H1 (cell line): Measurements from ENCODE around the gene ADCY7. TPM values are rescaled to one million over a fixed set of nuclear protein-coding genes. Genes with fewer than 3 reads are reported as not detected.

Experiments
- CTCF ChIA-PET: fragments of 300-600 bp; sonication (Branson Sonifier 250); formaldehyde crosslinking; loops from one replicate; lab custom pipeline; 2021; ENCODE audit not compliant: partially characterized antibody; lab: Charles Lee
- POLR2A ChIA-PET: fragments of 300-600 bp; sonication (Branson Sonifier 250); formaldehyde crosslinking; loops from one replicate; lab custom pipeline; 2021; ENCODE audit warnings: inconsistent platforms; ENCODE audit not compliant: partially characterized antibody; lab: Charles Lee
- DNase-seq, 2 experiments: peaks; one replicate each; pipeline versions ENCODE4 v3.0.0 to v3.0.0-alpha.2; 2010 to 2022; ENCODE audit warnings: low spot score in 2 of 2, low read depth in 1 of 2, mixed read lengths in 1 of 2
- FAIRE-seq: peaks from 2 replicates; lab custom pipeline; 2011; peaks lifted over from hg19 to GRCh38; lab: Jason Lieb, UNC
- H2AFZ ChIP-seq: 2 replicates; pipeline ENCODE4 v1.8.1; 2012; ENCODE audit warnings: low read length, inconsistent platforms
- H2AK5ac ChIP-seq: 2 replicates; pipeline ENCODE4 v1.6.1; 2013; ENCODE audit warnings: low read depth, low read length
- H2BK120ac ChIP-seq: replicated peaks from 2 replicates; pipeline ENCODE3; 2013; ENCODE audit warnings: low read depth, low read length, inconsistent platforms
- H2BK12ac ChIP-seq: 2 replicates; pipeline ENCODE4 v1.6.1; 2013; ENCODE audit warnings: low read depth, low read length
- H2BK15ac ChIP-seq: 2 replicates; pipeline ENCODE4 v1.6.1; 2013; ENCODE audit warnings: low read length
- H2BK20ac ChIP-seq: 2 replicates; pipeline ENCODE4 v1.6.1; 2013; ENCODE audit warnings: low read length
- H2BK5ac ChIP-seq: 2 replicates; pipeline ENCODE4 v1.6.1; 2013; ENCODE audit warnings: low read depth, low read length
- H3K14ac ChIP-seq: 2 replicates; pipeline ENCODE4 v1.6.1; 2013; ENCODE audit warnings: inconsistent platforms; ENCODE audit not compliant: insufficient read length
- H3K18ac ChIP-seq: 2 replicates; pipeline ENCODE4 v1.6.1; 2013; ENCODE audit warnings: low read length; ENCODE audit errors: extremely low read depth
- H3K23ac ChIP-seq: 2 replicates; pipeline ENCODE4 v1.6.1; 2013; ENCODE audit warnings: inconsistent platforms; ENCODE audit not compliant: insufficient read length
- H3K23me2 ChIP-seq: 2 replicates; pipeline ENCODE4 v1.6.1; 2013; ENCODE audit warnings: low read depth, low read length
- H3K27ac ChIP-seq: 2 replicates; pipeline ENCODE4 v1.6.1; 2011; ENCODE audit warnings: low read depth, low read length, inconsistent platforms
- H3K27me3 ChIP-seq, 4 experiments: replicated peaks in 1 of 4; 1 replicate in 1 of 4; 2 replicates in 3 of 4; pipeline versions ENCODE4 v1.6.1 to v1.8.1; 2011 to 2013; ENCODE audit warnings: low read length in 3 of 4, mild to moderate bottlenecking in 3 of 4, inconsistent platforms in 2 of 4, mixed read lengths in 2 of 4, moderate library complexity in 1 of 4; ENCODE audit not compliant: control insufficient read depth in 3 of 4, insufficient read depth in 3 of 4; ENCODE audit errors: extremely low read depth in 1 of 4
- H3K36me3 ChIP-seq, 4 experiments: 2 replicates each; pipeline versions ENCODE4 v1.6.1 to v1.8.1; 2011 to 2013; ENCODE audit warnings: mild to moderate bottlenecking in 4 of 4, low read length in 3 of 4, moderate library complexity in 2 of 4, control low read depth in 1 of 4, inconsistent platforms in 1 of 4; ENCODE audit not compliant: insufficient read depth in 4 of 4, control insufficient read depth in 2 of 4
- H3K4ac ChIP-seq: replicated peaks from 2 replicates; pipeline ENCODE3; 2013; ENCODE audit warnings: low read length, low read depth, mixed read lengths, inconsistent platforms; ENCODE audit not compliant: insufficient read length
- H3K4me1 ChIP-seq, 4 experiments: replicated peaks in 1 of 4; 1 replicate in 1 of 4; 2 replicates in 3 of 4; pipeline versions ENCODE4 v1.6.1 to v1.8.1; 2011 to 2013; ENCODE audit warnings: low read length in 3 of 4, inconsistent platforms in 2 of 4, mixed read lengths in 1 of 4; ENCODE audit not compliant: insufficient read depth in 4 of 4, control insufficient read depth in 3 of 4
- H3K4me2 ChIP-seq, 2 experiments: 2 replicates each; pipeline versions ENCODE4 v1.6.1 to v1.8.1; 2011 to 2013; ENCODE audit warnings: low read depth in 2 of 2, low read length in 2 of 2, control low read depth in 1 of 2, inconsistent platforms in 1 of 2, mild to moderate bottlenecking in 1 of 2; ENCODE audit not compliant: insufficient read depth in 1 of 2
- H3K4me3 ChIP-seq, 4 experiments: fragments of 200-600, 300-600 bp in 1 of 4; sonication (generic), shearing (Covaris generic), sonication (Bioruptor Twin) in 1 of 4; 2 replicates each; pipeline versions ENCODE4 v1.5.1 to v1.8.1; 2011 to 2016; ENCODE audit warnings: low read length in 4 of 4, low read depth in 3 of 4, control low read depth in 2 of 4, inconsistent platforms in 2 of 4, mild to moderate bottlenecking in 2 of 4, mixed read lengths in 1 of 4, moderate library complexity in 1 of 4; ENCODE audit not compliant: insufficient read depth in 2 of 4; ENCODE audit errors: extremely low read depth in 1 of 4
- H3K56ac ChIP-seq: replicated peaks from 2 replicates; pipeline ENCODE3; 2013; ENCODE audit warnings: low read depth, mild to moderate bottlenecking, mixed read lengths, low read length, inconsistent platforms; ENCODE audit not compliant: insufficient read length
- H3K79me1 ChIP-seq: 2 replicates; pipeline ENCODE4 v1.6.1; 2013; ENCODE audit warnings: low read depth, low read length, control low read depth
- H3K79me2 ChIP-seq, 2 experiments: 2 replicates each; pipeline versions ENCODE4 v1.6.1 to v1.8.1; 2012 to 2013; ENCODE audit warnings: low read length in 2 of 2, mild to moderate bottlenecking in 2 of 2, inconsistent platforms in 1 of 2; ENCODE audit not compliant: insufficient read depth in 2 of 2, control insufficient read depth in 1 of 2
- H3K9ac ChIP-seq, 4 experiments: replicated peaks in 1 of 4; 1 replicate in 1 of 4; 2 replicates in 3 of 4; pipeline versions ENCODE4 v1.6.1 to v1.8.1; 2011 to 2013; ENCODE audit warnings: low read depth in 3 of 4, low read length in 3 of 4, control low read depth in 2 of 4, mild to moderate bottlenecking in 2 of 4, moderate library complexity in 2 of 4, inconsistent platforms in 1 of 4; ENCODE audit errors: extremely low read depth in 1 of 4
- H3K9me3 ChIP-seq, 2 experiments: 2 replicates each; pipeline versions ENCODE4 v1.6.1 to v1.8.1; 2012 to 2013; ENCODE audit warnings: mild to moderate bottlenecking in 2 of 2, moderate library complexity in 2 of 2, control low read depth in 1 of 2, inconsistent platforms in 1 of 2, low read depth in 1 of 2, low read length in 1 of 2, mixed read lengths in 1 of 2; ENCODE audit not compliant: insufficient read depth in 2 of 2
- H4K20me1 ChIP-seq, 2 experiments: replicated peaks in 1 of 2; 2 replicates each; pipeline versions ENCODE3 to v1.8.1; 2011 to 2013; ENCODE audit warnings: inconsistent platforms in 2 of 2, low read length in 2 of 2, mild to moderate bottlenecking in 1 of 2; ENCODE audit not compliant: insufficient read depth in 2 of 2, control insufficient read depth in 1 of 2
- H4K5ac ChIP-seq: 2 replicates; pipeline ENCODE4 v1.6.1; 2013; ENCODE audit warnings: low read length, low read depth, mixed read lengths, inconsistent platforms; ENCODE audit not compliant: insufficient read length
- H4K8ac ChIP-seq: 2 replicates; pipeline ENCODE4 v1.8.0; 2013; ENCODE audit warnings: mild to moderate bottlenecking, moderate library complexity, low read length, inconsistent platforms; ENCODE audit not compliant: insufficient read depth; ENCODE audit errors: extremely low read depth
- H4K91ac ChIP-seq: replicated peaks from 2 replicates; pipeline ENCODE3; 2013; ENCODE audit warnings: low read length, mixed read lengths, inconsistent platforms; ENCODE audit not compliant: insufficient read length
- EGR1 ChIP-seq: IDR thresholded peaks from 2 replicates; pipeline ENCODE4 v1.6.1; 2011; ENCODE audit warnings: low read depth, low read length, borderline replicate concordance
- EZH2 ChIP-seq: fragments of 200-600 bp; sonication (generic); IDR thresholded peaks from 2 replicates; pipeline ENCODE4 v1.7.1; 2012; ENCODE audit warnings: low read depth, mild to moderate bottlenecking, moderate library complexity, low read length, inconsistent platforms; ENCODE audit not compliant: severe bottlenecking
- FOSL1 ChIP-seq: IDR thresholded peaks from 2 replicates; pipeline ENCODE4 v1.6.1; 2011; ENCODE audit warnings: mild to moderate bottlenecking, low read depth, low read length, moderate library complexity; ENCODE audit not compliant: insufficient read depth
- HDAC6 ChIP-seq: IDR thresholded peaks from one replicate; pipeline ENCODE4 v1.7.1; 2012; ENCODE audit warnings: low read depth, mild to moderate bottlenecking, inconsistent platforms, low read length, moderate library complexity
- MAFK ChIP-seq: IDR thresholded peaks from 2 replicates; pipeline ENCODE4 v1.6.1; 2012; ENCODE audit warnings: low read depth, mild to moderate bottlenecking, improper control_type of control experiment, low read length
- NANOG ChIP-seq: IDR thresholded peaks from 2 replicates; pipeline ENCODE4 v1.6.1; 2011; ENCODE audit warnings: low read length, low read depth, mild to moderate bottlenecking, inconsistent platforms; ENCODE audit not compliant: insufficient read depth, poor library complexity, severe bottlenecking
- RBBP5 ChIP-seq: IDR thresholded peaks from 2 replicates; pipeline ENCODE4 v1.7.1; 2012; ENCODE audit warnings: low read depth, mild to moderate bottlenecking, inconsistent platforms, low read length, moderate library complexity, borderline replicate concordance
- SUZ12 ChIP-seq: fragments of 200-600 bp; sonication (generic); IDR thresholded peaks from 2 replicates; pipeline ENCODE4 v1.6.1; 2012; ENCODE audit warnings: mild to moderate bottlenecking, inconsistent platforms, low read length, moderate library complexity, mixed read lengths
- TCF12 ChIP-seq: IDR thresholded peaks from 2 replicates; pipeline ENCODE4 v1.6.1; 2011; ENCODE audit warnings: low read depth, mild to moderate bottlenecking, low read length
- YY1 ChIP-seq: IDR thresholded peaks from 2 replicates; pipeline ENCODE4 v1.6.1; 2011; ENCODE audit warnings: low read depth, mild to moderate bottlenecking, low read length
- WGBS, 2 experiments: shearing (Covaris generic) in 1 of 2; methylation state at CpG; one replicate each; pipeline versions ENCODE4 v1.1.6 to v1.1.7; 2013 to 2015; ENCODE audit warnings: low lambda C conversion rate in 2 of 2, mixed read lengths in 2 of 2, inconsistent platforms in 1 of 2, low coverage in 1 of 2, missing lambda C conversion rate in 1 of 2; ENCODE audit not compliant: insufficient replicate concordance in 2 of 2, insufficient coverage in 1 of 2, insufficient read length in 1 of 2; ENCODE audit errors: extremely low coverage in 1 of 2, missing lambda C conversion rate in 1 of 2; 5-methylcytosine and 5-hydroxymethylcytosine counted together
- polyA plus RNA-seq, 7 experiments: library from polyadenylated mRNA; depleted of rRNA in 3 of 7; stranded (reverse) in 5 of 7; unstranded in 2 of 7; fragments of >200 nt in 5 of 7; fragments of 200-250 nt in 2 of 7; gene quantifications; 1 replicate in 5 of 7; 2 replicates in 1 of 7; 4 replicates in 1 of 7; pipeline versions ENCODE4 v1.2.1 to v1.2.3, GENCODE V29; 2011 to 2013; ENCODE audit warnings: missing spikeins in 2 of 7, mixed read lengths in 2 of 7
- total RNA-seq: library from RNA; stranded (reverse); fragmentation: NEBNext Ultra II Directional; extraction: Animal tissue kit (Norgen Biotek cat#: 25700); gene quantifications from 2 replicates; pipeline ENCODE4 v1.2.1, GENCODE V29; 2021
- TF ChIP-seq, protein P1 (sequence below), 3 experiments: IDR thresholded peaks; 1 replicate in 2 of 3; 2 replicates in 1 of 3; pipeline versions ENCODE4 v1.5.1 to v1.6.1; 2011; ENCODE audit warnings: low read length in 3 of 3, mild to moderate bottlenecking in 3 of 3, inconsistent platforms in 2 of 3, low read depth in 1 of 3, moderate library complexity in 1 of 3; ENCODE audit not compliant: insufficient read depth in 1 of 3; ENCODE audit errors: control extremely low read depth in 1 of 3
- TF ChIP-seq, protein P2 (sequence below): IDR thresholded peaks from 2 replicates; pipeline ENCODE4 v1.6.1; 2012; ENCODE audit warnings: inconsistent platforms

Gene ADCY7
- total and polyA plus RNA-seq, 2 of the 8 experiments (the other 6 are each of a cell fraction or from before 2014, with no cell fraction given) = 2.4 to 5.1 TPM

DNA sequence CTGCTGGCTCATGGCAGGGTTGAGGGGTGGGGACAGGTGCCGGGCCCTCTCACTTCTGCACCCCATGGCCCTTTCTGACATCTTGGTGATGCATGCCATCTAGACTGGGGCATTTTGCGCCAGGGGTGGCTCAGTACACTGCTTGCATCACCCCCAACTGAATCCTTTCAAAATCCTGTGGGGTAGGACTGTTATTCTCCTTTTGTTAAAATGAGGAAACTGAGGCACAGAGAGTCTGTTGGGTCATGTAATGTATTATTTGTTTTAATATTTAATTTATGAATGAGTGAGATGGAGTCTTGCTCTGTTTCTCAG, 9.9 kb downstream of the ADCY7 start:
- H2BK20ac ChIP-seq = no peak overlapping the region
- 0 out of 2 replicates have a peak, but pooled peaks cover 3% of the 10 kb centered on the region for H3K79me1 ChIP-seq
- H2BK12ac ChIP-seq = no peak overlapping the region
- H3K14ac ChIP-seq = no peak overlapping the region
- POLR2A ChIA-PET = no interaction called here
- H3K79me2 ChIP-seq = no peaks in the 10 kb centered on the region
- TF ChIP-seq TCF12 (no peak), MAFK (no peak), RBBP5 (no peak), NANOG (no peak), FOSL1 (no peak), EZH2 (no peak), HDAC6 (no peak), SUZ12 (no peak), YY1 (no peak), EGR1 (no peak)
- TF ChIP-seq, protein P1, sequence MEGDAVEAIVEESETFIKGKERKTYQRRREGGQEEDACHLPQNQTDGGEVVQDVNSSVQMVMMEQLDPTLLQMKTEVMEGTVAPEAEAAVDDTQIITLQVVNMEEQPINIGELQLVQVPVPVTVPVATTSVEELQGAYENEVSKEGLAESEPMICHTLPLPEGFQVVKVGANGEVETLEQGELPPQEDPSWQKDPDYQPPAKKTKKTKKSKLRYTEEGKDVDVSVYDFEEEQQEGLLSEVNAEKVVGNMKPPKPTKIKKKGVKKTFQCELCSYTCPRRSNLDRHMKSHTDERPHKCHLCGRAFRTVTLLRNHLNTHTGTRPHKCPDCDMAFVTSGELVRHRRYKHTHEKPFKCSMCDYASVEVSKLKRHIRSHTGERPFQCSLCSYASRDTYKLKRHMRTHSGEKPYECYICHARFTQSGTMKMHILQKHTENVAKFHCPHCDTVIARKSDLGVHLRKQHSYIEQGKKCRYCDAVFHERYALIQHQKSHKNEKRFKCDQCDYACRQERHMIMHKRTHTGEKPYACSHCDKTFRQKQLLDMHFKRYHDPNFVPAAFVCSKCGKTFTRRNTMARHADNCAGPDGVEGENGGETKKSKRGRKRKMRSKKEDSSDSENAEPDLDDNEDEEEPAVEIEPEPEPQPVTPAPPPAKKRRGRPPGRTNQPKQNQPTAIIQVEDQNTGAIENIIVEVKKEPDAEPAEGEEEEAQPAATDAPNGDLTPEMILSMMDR (IDR thresholded peaks at IDR 0.05; ENCODE audit: control extremely low read depth in 1 of 3, insufficient read depth in 1 of 3, low read depth in 1 of 3, low read length in 3 of 3) = no peak
- TF ChIP-seq, protein P2, sequence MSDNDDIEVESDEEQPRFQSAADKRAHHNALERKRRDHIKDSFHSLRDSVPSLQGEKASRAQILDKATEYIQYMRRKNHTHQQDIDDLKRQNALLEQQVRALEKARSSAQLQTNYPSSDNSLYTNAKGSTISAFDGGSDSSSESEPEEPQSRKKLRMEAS = no peak
- H2BK120ac ChIP-seq = no peak overlapping the region
- peaks cover 0 to 4% (median 0%) of the 10 kb centered on the region in 4 experiments; a peak in 1 of 7 replicates for H3K4me1 ChIP-seq
- no peak overlapping the region for H2AFZ ChIP-seq
- H4K8ac ChIP-seq = no peak overlapping the region
- H3K23me2 ChIP-seq = no peaks in the 10 kb centered on the region
- no peak overlapping the region for H2AK5ac ChIP-seq
- no peak overlapping the region for H3K9ac ChIP-seq
- no peak overlapping the region for H2BK15ac ChIP-seq
- H3K23ac ChIP-seq = no peak overlapping the region
- FAIRE-seq = no peak
- H3K27ac ChIP-seq = no peak overlapping the region
- H3K4me2 ChIP-seq = no peak overlapping the region
- no peaks in the 10 kb centered on the region for H3K9me3 ChIP-seq
- CTCF ChIA-PET = interaction anchor here (1.5 to 1.8 kb wide), 3 partner anchors 11 to 252 kb away, joined by 3 to 9 read pairs (median 4); partner anchors contain the start of genes ADCY7 and CNEP1R1
- H3K27me3 ChIP-seq = no peaks in the 10 kb centered on the region
- no peaks in the 10 kb centered on the region for H3K36me3 ChIP-seq
- no peak overlapping the region for H3K4ac ChIP-seq
- H4K20me1 ChIP-seq = peaks cover 0 to 3% of the 10 kb centered on the region in 2 experiments
- H3K56ac ChIP-seq = no peak overlapping the region
- H4K91ac ChIP-seq = no peak overlapping the region
- H2BK5ac ChIP-seq = no peak overlapping the region
- no peak for DNase-seq
- H3K4me3 ChIP-seq = no peak overlapping the region
- no peak overlapping the region for H3K18ac ChIP-seq
- WGBS, 2 experiments = 68% methylated on average over 2 of the region's 2 CpGs; no CpG with 5 or more reads in 1 of the 2 experiments
- no peak overlapping the region for H4K5ac ChIP-seq
